SHP77 (cell line): ENCODE results near the gene TRIM67.

Source experiments
- DNase-seq, 2 experiments: peaks; one replicate each; lab custom pipeline; 2025; lab: John Stamatoyannopoulos, UW

Gene TRIM67

GRCh38 chr1:231183639-231184590 lies 22.1 kb downstream of the TRIM67 start:
- DNase-seq = no peak

- DNase-seq = no peak
These were observed 23.0 kb downstream of the TRIM67 start for GRCh38 chr1:231184891-231185290.

GRCh38 chr1:231185391-231185790 lies 23.5 kb downstream of the TRIM67 start:
- DNase-seq = no peak

- no peak for DNase-seq
These were observed 24.7 kb downstream of the TRIM67 start for GRCh38 chr1:231186356-231187115.

- DNase-seq = no peak
These were observed 25.7 kb downstream of the TRIM67 start for GRCh38 chr1:231187571-231187970.

- no peak for DNase-seq
These were observed 26.2 kb downstream of the TRIM67 start for GRCh38 chr1:231188072-231188471.

- DNase-seq = no peak
These were observed 26.9 kb downstream of the TRIM67 start for GRCh38 chr1:231188768-231189167.

- no peak for DNase-seq
These were observed 27.9 kb downstream of the TRIM67 start for GRCh38 chr1:231189683-231190270.

GRCh38 chr1:231190456-231190855 lies 28.6 kb downstream of the TRIM67 start:
- DNase-seq = no peak

- no peak for DNase-seq
These were observed 30.8 kb downstream of the TRIM67 start for GRCh38 chr1:231192620-231193163.

- no peak for DNase-seq
These were observed 32.0 kb downstream of the TRIM67 start for GRCh38 chr1:231193710-231194340.

- DNase-seq = no peak
These were observed 32.6 kb downstream of the TRIM67 start for GRCh38 chr1:231194476-231194842.

- DNase-seq = no peak
These were observed 33.1 kb downstream of the TRIM67 start for GRCh38 chr1:231194843-231195516.

- no peak for DNase-seq
These were observed 34.4 kb downstream of the TRIM67 start for GRCh38 chr1:231196307-231196706.

GRCh38 chr1:231196728-231197127 lies 34.9 kb downstream of the TRIM67 start:
- no peak for DNase-seq

GRCh38 chr1:231199868-231200267 lies 38.0 kb downstream of the TRIM67 start:
- DNase-seq = no peak

GRCh38 chr1:231200388-231201031 lies 38.7 kb downstream of the TRIM67 start:
- no peak for DNase-seq

GRCh38 chr1:231201375-231201978 lies 39.6 kb downstream of the TRIM67 start:
- DNase-seq = no peak

GRCh38 chr1:231201979-231202633 lies 40.2 kb downstream of the TRIM67 start:
- DNase-seq = no peak
